ENCODE data around the gene DIPK1C. TPM values are rescaled to one million over a fixed set of nuclear protein-coding genes. Genes with fewer than 3 reads are reported as not detected.

The DIPK1C gene
- total RNA-seq, 2 donors from 2014 or later: not detected

DNA sequence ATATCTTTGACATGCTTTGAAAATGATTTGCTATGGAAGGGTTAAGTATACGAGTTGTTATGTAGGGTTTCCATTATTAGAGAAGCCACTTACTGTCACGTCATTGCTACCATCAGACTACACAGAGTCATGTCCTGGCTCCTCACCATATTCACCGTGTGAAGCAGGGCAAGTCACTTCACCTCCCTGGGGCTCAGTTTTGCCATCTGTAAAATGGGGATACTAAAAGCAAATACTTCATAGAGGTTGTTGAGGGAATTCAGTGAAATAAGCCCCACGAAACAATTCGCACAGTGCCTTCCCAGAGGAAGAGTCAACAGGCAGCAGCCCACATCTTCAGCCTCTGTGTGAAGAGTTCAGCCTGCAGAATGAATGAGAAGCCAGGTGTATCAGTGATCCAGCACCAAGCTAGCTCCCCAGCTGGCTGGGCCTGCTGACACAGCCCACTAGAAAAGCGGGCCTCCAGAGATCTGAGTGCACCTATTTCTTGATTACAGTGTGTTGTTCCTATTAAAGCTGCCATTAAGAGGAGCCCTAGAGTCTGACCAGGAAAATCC lies 3.4 kb downstream of the DIPK1C start:
- WGBS, 2 donors: 83 to 87% methylated on average over 5 to 6 of the region's 6 CpGs
- Histone ChIP-seq H3K27me3 (peaks cover 0 to 25% of the 10 kb centered on the region in 2 donors), H3K27ac (no peak overlapping the region), H3K9me3 (no peaks in the 10 kb centered on the region), H3K4me3 (no peak overlapping the region), H3K36me3 (replicated peaks in 1 of 2; ENCODE audit: insufficient read depth in 1 of 2, low read depth in 2 of 2) (no peaks in the 10 kb centered on the region), H3K4me1 (peaks cover 20% of the 10 kb centered on the region)
- ATAC-seq (no peak), DNase-seq (no peak)
- intact Hi-C loops (cut with DNase I): no loop called here
- no peak for TF ChIP-seq POLR2A (IDR thresholded peaks at IDR 0.05)
- TF ChIP-seq, protein P1, sequence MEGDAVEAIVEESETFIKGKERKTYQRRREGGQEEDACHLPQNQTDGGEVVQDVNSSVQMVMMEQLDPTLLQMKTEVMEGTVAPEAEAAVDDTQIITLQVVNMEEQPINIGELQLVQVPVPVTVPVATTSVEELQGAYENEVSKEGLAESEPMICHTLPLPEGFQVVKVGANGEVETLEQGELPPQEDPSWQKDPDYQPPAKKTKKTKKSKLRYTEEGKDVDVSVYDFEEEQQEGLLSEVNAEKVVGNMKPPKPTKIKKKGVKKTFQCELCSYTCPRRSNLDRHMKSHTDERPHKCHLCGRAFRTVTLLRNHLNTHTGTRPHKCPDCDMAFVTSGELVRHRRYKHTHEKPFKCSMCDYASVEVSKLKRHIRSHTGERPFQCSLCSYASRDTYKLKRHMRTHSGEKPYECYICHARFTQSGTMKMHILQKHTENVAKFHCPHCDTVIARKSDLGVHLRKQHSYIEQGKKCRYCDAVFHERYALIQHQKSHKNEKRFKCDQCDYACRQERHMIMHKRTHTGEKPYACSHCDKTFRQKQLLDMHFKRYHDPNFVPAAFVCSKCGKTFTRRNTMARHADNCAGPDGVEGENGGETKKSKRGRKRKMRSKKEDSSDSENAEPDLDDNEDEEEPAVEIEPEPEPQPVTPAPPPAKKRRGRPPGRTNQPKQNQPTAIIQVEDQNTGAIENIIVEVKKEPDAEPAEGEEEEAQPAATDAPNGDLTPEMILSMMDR (IDR thresholded peaks at IDR 0.05): no peak

- peaks cover 20% of the 10 kb centered on the region for H3K4me1 ChIP-seq
- H3K36me3 ChIP-seq (replicated peaks in 1 of 2; ENCODE audit: insufficient read depth in 1 of 2, low read depth in 2 of 2): no peaks in the 10 kb centered on the region
- H3K4me3 ChIP-seq: no peak overlapping the region
- intact Hi-C loops (cut with DNase I): no loop called here
- H3K27me3 ChIP-seq: peaks cover 0 to 25% of the 10 kb centered on the region in 2 donors
- no peaks in the 10 kb centered on the region for H3K9me3 ChIP-seq
- TF ChIP-seq POLR2A (IDR thresholded peaks at IDR 0.05): no peak
- TF ChIP-seq, protein P1 (IDR thresholded peaks at IDR 0.05): no peak
- no peak for DNase-seq
- WGBS, 2 donors: 41 to 61% methylated on average over 6 to 7 of the region's 7 CpGs
- ATAC-seq: no peak
- no peak overlapping the region for H3K27ac ChIP-seq
Measured at GRCh38 chr18:74453016-74453566, 4.0 kb downstream of the DIPK1C start.

DNA sequence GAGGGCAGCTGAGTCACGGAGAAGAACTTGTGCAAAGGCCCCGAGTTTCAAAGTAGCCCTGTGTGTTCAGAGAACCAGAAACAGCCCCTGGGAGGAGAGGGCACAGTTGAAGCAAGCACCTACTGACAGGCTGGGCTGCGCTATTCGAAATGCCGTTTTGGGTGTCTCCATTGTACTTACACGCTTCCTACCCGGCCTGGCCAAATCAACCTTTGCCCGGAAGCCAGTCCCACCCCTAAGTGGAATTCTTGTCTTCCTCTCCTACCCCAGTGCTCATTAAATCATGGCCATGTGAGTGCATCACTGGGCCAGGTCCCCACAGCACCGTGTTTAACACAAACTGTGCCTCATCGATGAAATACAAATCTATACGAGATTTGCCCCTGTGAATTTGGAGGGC lies 6.0 kb downstream of the DIPK1C start:
- Histone ChIP-seq H3K27ac (no peak overlapping the region), H3K4me1 (peaks cover 3% of the 10 kb centered on the region), H3K36me3 (replicated peaks in 1 of 2; ENCODE audit: insufficient read depth in 1 of 2, low read depth in 2 of 2) (no peaks in the 10 kb centered on the region), H3K9me3 (no peaks in the 10 kb centered on the region), H3K4me3 (no peak overlapping the region), H3K27me3 (peaks cover 0 to 18% of the 10 kb centered on the region in 2 donors)
- ATAC-seq (no peak), DNase-seq (no peak)
- TF ChIP-seq, protein P1 (IDR thresholded peaks at IDR 0.05): no peak
- TF ChIP-seq POLR2A (IDR thresholded peaks at IDR 0.05): no peak
- WGBS, 2 donors: 81 to 87% methylated on average over 11 of the region's 11 CpGs
- intact Hi-C loops (cut with DNase I): no loop called here

DNA sequence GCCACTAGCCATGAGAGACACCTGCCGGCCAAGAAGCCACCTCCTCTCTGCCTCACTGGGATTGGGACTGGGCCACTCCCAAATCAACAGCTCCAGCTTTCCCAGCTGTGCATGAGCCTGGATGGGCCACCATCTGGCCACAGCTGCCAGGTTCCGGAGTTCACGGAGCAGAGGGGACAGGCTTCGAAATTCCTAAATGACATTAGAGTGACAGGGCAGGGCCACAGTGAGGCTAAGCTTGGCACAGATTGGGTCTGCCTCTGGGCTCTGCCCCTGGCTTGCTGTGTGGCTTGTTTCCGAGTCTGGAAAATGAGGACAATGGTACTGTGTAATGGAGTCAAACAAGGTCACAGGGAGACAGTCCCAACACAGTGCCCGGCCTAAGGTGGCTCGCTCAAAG lies 6.5 kb downstream of the DIPK1C start:
- no peak for DNase-seq
- Histone ChIP-seq H3K4me3 (no peak overlapping the region), H3K4me1 (no peaks in the 10 kb centered on the region), H3K27ac (no peak overlapping the region), H3K27me3 (peaks cover 0 to 12% of the 10 kb centered on the region in 2 donors), H3K36me3 (replicated peaks in 1 of 2; ENCODE audit: insufficient read depth in 1 of 2, low read depth in 2 of 2) (no peaks in the 10 kb centered on the region), H3K9me3 (no peaks in the 10 kb centered on the region)
- no peak for ATAC-seq
- intact Hi-C loops (cut with DNase I): no loop called here
- no peak for TF ChIP-seq POLR2A (IDR thresholded peaks at IDR 0.05)
- TF ChIP-seq, protein P1 (IDR thresholded peaks at IDR 0.05): no peak
- WGBS, 2 donors: 64 to 77% methylated on average over 7 of the region's 7 CpGs
